Liver (tissue), 9 donors: ENCODE data around the gene KDM4C. TPM values are rescaled to one million over a fixed set of nuclear protein-coding genes. Genes with fewer than 3 reads are reported as not detected.

Experiments
- DNase-seq: peaks from one replicate; pipeline ENCODE4 v3.0.0-alpha.2; 2017; ENCODE audit warnings: low spot score
- H3K27ac ChIP-seq, 2 donors: one replicate each; pipeline ENCODE4 v1.7.0; 2013; ENCODE audit warnings: inconsistent platforms in 2 of 2, low read length in 2 of 2, control low read depth in 1 of 2, low read depth in 1 of 2, mild to moderate bottlenecking in 1 of 2
- H3K27me3 ChIP-seq, 4 donors: one replicate each; pipeline versions ENCODE4 v1.6.1 to v1.7.0; 2013; ENCODE audit warnings: low read length in 3 of 4, inconsistent platforms in 1 of 4, mild to moderate bottlenecking in 1 of 4, moderate library complexity in 1 of 4; ENCODE audit not compliant: control insufficient read depth in 4 of 4, insufficient read depth in 4 of 4
- H3K36me3 ChIP-seq, 4 donors: one replicate each; pipeline versions ENCODE4 v1.6.1 to v1.7.0; 2013; ENCODE audit warnings: low read length in 3 of 4, mild to moderate bottlenecking in 3 of 4, low read depth in 1 of 4, moderate library complexity in 1 of 4; ENCODE audit not compliant: control insufficient read depth in 4 of 4, insufficient read depth in 3 of 4
- H3K4me1 ChIP-seq, 4 donors: one replicate each; pipeline versions ENCODE4 v1.6.1 to v1.7.0; 2013; ENCODE audit warnings: low read length in 3 of 4, mild to moderate bottlenecking in 3 of 4, moderate library complexity in 1 of 4; ENCODE audit not compliant: control insufficient read depth in 4 of 4, insufficient read depth in 4 of 4
- H3K4me3 ChIP-seq, 3 donors: one replicate each; pipeline versions ENCODE4 v1.6.1 to v1.7.0; 2013; ENCODE audit warnings: low read length in 3 of 3, control low read depth in 1 of 3, low read depth in 1 of 3, mild to moderate bottlenecking in 1 of 3
- H3K9ac ChIP-seq, 2 donors: one replicate each; pipeline ENCODE4 v1.7.0; 2013; ENCODE audit warnings: low read length in 2 of 2, mild to moderate bottlenecking in 2 of 2, moderate library complexity in 2 of 2, control low read depth in 1 of 2, low read depth in 1 of 2
- H3K9me3 ChIP-seq, 4 donors: one replicate each; pipeline versions ENCODE4 v1.6.1 to v1.7.0; 2013; ENCODE audit warnings: low read length in 3 of 4; ENCODE audit not compliant: control insufficient read depth in 4 of 4
- EGR1 ChIP-seq, 2 donors: IDR thresholded peaks; 2 replicates each; pipeline ENCODE4 v1.6.1; 2016 to 2018; ENCODE audit warnings: antibody characterized with exemption in 2 of 2, low read depth in 2 of 2
- FOXA1 ChIP-seq: IDR thresholded peaks from 2 replicates; pipeline ENCODE4 v1.6.1; 2016; ENCODE audit warnings: antibody characterized with exemption
- FOXA2 ChIP-seq: IDR thresholded peaks from 2 replicates; pipeline ENCODE4 v1.6.1; 2016; ENCODE audit warnings: antibody characterized with exemption
- GABPA ChIP-seq, 2 donors: IDR thresholded peaks in 1 of 2; conservative IDR thresholded peaks in 1 of 2; 2 replicates each; pipeline ENCODE4 v1.6.1; 2016; ENCODE audit warnings: antibody characterized with exemption in 2 of 2, mild to moderate bottlenecking in 1 of 2, moderate library complexity in 1 of 2
- HNF4A ChIP-seq, 2 donors: conservative IDR thresholded peaks; 2 replicates each; pipeline ENCODE4 v1.6.1; 2016; ENCODE audit warnings: antibody characterized with exemption in 2 of 2, mild to moderate bottlenecking in 2 of 2
- HNF4G ChIP-seq: IDR thresholded peaks from 2 replicates; pipeline ENCODE4 v1.6.1; 2016; ENCODE audit warnings: antibody characterized with exemption
- JUND ChIP-seq, 2 donors: IDR thresholded peaks; 2 replicates each; pipeline ENCODE4 v1.6.1; 2016; ENCODE audit warnings: antibody characterized with exemption in 2 of 2
- NR2F2 ChIP-seq: IDR thresholded peaks from 2 replicates; pipeline ENCODE4 v1.6.1; 2016; ENCODE audit warnings: antibody characterized with exemption
- RAD21 ChIP-seq, 2 donors: IDR thresholded peaks; 2 replicates each; pipeline ENCODE4 v1.6.1; 2016; ENCODE audit warnings: antibody characterized with exemption in 2 of 2, mild to moderate bottlenecking in 2 of 2
- RXRA ChIP-seq, 2 donors: IDR thresholded peaks; 2 replicates each; pipeline ENCODE4 v1.6.1; 2017 to 2018; ENCODE audit warnings: antibody characterized with exemption in 2 of 2, mild to moderate bottlenecking in 1 of 2
- SP1 ChIP-seq: IDR thresholded peaks from 2 replicates; pipeline ENCODE4 v1.6.1; 2018; ENCODE audit warnings: antibody characterized with exemption, mild to moderate bottlenecking
- TAF1 ChIP-seq: conservative IDR thresholded peaks from 2 replicates; pipeline ENCODE4 v1.6.1; 2016; ENCODE audit warnings: antibody characterized with exemption, mild to moderate bottlenecking
- YY1 ChIP-seq: IDR thresholded peaks from 2 replicates; pipeline ENCODE4 v1.6.1; 2016; ENCODE audit warnings: antibody characterized with exemption, mild to moderate bottlenecking
- WGBS: extraction: QIAGEN DNeasy Blood & Tissue Kit; methylation state at CpG from one replicate; pipeline ENCODE4 v1.1.7; 2013; 5-methylcytosine and 5-hydroxymethylcytosine counted together
- polyA plus RNA-seq, 2 donors: library from polyadenylated mRNA; stranded (reverse) in 1 of 2; unstranded in 1 of 2; fragments of 200-250 nt in 1 of 2; fragments of >200 nt in 1 of 2; fragmentation: Nextera tagmentation in 1 of 2; extraction: Ambion mirVana in 1 of 2; gene quantifications; one replicate each; pipeline versions ENCODE4 v1.2.1 to v1.2.3, GENCODE V29; 2013 to 2015
- total RNA-seq, 2 donors: library from RNA; depleted of rRNA; stranded (reverse); fragments of >200 nt; gene quantifications; one replicate each; pipeline ENCODE4 v1.2.3, GENCODE V29; 2014
- TF ChIP-seq, protein P1 (sequence below): IDR thresholded peaks from 2 replicates; pipeline ENCODE4 v1.6.1; 2016; ENCODE audit warnings: antibody characterized with exemption
- TF ChIP-seq, protein P2 (sequence below): IDR thresholded peaks from 2 replicates; pipeline ENCODE4 v1.6.1; 2016; ENCODE audit warnings: antibody characterized with exemption, mild to moderate bottlenecking
- TF ChIP-seq, protein P3 (sequence below): IDR thresholded peaks from 2 replicates; pipeline ENCODE4 v1.6.1; 2016; ENCODE audit warnings: antibody characterized with exemption
- TF ChIP-seq, protein P4 (sequence below): fragments of 150-350 bp; IDR thresholded peaks from 2 replicates; pipeline ENCODE4 v1.5.1; 2017; ENCODE audit warnings: improper control_type of control experiment, low read depth, low read length; ENCODE audit not compliant: missing input control
- TF ChIP-seq, protein P5 (sequence below): IDR thresholded peaks from 2 replicates; pipeline ENCODE4 v1.6.1; 2016; ENCODE audit warnings: antibody characterized with exemption
- donor health status: healthy.
- donor health status: healthy.
- donor health status: healthy.
- donor health status: healthy.
- donor health status: healthy.

Gene KDM4C
- total and polyA plus RNA-seq, 4 donors = 4.3 to 40.2 (median 24.0) TPM

DNA sequence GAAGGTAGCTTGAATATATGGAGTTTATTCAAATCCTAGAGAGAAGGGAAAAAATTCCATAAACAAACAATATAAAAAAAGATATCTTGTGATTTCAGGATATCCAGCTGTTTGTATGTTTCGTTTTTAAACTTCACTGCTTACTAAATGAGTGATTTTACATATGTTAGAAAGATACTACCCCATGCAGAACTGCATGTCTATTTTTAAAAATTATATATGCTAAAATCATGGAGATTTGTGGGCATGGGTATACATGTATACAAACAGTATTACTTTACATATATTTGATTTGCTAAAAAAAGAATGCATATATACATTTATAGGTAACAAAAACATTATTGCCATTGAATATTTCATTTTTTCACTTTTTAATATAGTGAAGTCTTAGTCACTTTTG, 178.3 kb downstream of the KDM4C start:
- H3K27me3 ChIP-seq = no peaks in the 10 kb centered on the region
- no peaks in the 10 kb centered on the region for H3K9me3 ChIP-seq
- H3K4me1 ChIP-seq = peaks cover 1 to 13% (median 10%) of the 10 kb centered on the region in 4 donors
- no peak for DNase-seq
- H3K36me3 ChIP-seq = no peaks in the 10 kb centered on the region
- H3K9ac ChIP-seq = no peak overlapping the region
- no peak overlapping the region for H3K27ac ChIP-seq
- TF ChIP-seq, protein P1, sequence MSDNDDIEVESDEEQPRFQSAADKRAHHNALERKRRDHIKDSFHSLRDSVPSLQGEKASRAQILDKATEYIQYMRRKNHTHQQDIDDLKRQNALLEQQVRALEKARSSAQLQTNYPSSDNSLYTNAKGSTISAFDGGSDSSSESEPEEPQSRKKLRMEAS = no peak
- TF ChIP-seq RXRA (IDR thresholded peaks at IDR 0.05) (no peak), NR2F2 (no peak), GABPA (IDR thresholded peaks at IDR 0.05 in 1 of 2, conservative IDR thresholded peaks at IDR 0.05 in 1 of 2) (no peak), JUND (IDR thresholded peaks at IDR 0.05) (no peak), YY1 (no peak), FOXA2 (no peak), SP1 (no peak)
- TF ChIP-seq, protein P2, sequence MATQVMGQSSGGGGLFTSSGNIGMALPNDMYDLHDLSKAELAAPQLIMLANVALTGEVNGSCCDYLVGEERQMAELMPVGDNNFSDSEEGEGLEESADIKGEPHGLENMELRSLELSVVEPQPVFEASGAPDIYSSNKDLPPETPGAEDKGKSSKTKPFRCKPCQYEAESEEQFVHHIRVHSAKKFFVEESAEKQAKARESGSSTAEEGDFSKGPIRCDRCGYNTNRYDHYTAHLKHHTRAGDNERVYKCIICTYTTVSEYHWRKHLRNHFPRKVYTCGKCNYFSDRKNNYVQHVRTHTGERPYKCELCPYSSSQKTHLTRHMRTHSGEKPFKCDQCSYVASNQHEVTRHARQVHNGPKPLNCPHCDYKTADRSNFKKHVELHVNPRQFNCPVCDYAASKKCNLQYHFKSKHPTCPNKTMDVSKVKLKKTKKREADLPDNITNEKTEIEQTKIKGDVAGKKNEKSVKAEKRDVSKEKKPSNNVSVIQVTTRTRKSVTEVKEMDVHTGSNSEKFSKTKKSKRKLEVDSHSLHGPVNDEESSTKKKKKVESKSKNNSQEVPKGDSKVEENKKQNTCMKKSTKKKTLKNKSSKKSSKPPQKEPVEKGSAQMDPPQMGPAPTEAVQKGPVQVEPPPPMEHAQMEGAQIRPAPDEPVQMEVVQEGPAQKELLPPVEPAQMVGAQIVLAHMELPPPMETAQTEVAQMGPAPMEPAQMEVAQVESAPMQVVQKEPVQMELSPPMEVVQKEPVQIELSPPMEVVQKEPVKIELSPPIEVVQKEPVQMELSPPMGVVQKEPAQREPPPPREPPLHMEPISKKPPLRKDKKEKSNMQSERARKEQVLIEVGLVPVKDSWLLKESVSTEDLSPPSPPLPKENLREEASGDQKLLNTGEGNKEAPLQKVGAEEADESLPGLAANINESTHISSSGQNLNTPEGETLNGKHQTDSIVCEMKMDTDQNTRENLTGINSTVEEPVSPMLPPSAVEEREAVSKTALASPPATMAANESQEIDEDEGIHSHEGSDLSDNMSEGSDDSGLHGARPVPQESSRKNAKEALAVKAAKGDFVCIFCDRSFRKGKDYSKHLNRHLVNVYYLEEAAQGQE = no peak
- TF ChIP-seq, protein P3, sequence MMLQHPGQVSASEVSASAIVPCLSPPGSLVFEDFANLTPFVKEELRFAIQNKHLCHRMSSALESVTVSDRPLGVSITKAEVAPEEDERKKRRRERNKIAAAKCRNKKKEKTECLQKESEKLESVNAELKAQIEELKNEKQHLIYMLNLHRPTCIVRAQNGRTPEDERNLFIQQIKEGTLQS = no peak
- WGBS = 92% methylated on average over 1 of the region's 1 CpG
- no peak overlapping the region for H3K4me3 ChIP-seq

DNA sequence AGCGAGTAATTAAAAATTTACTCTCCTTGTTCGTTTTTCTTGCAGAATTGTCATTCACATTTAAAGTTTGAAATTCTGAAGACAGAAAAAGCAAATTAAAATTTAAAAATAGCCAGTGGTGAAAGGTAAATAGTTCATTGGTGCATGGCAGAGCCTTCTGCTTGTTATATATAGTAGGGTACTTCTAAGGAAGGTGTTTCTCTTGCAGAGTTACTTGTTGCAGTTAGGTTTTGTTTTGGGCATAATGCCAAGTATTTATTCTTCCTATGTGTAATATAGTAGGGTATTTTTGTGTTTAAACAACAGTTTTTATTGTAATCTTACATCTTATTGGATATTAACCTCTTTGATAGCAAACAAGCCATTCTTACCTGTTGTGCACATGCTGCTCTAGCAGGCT, 179.4 kb downstream of the KDM4C start:
- Histone ChIP-seq H3K9me3 (no peaks in the 10 kb centered on the region), H3K4me3 (no peak overlapping the region), H3K36me3 (no peaks in the 10 kb centered on the region), H3K9ac (no peak overlapping the region), H3K27ac (no peak overlapping the region), H3K4me1 (peaks cover 1 to 13% (median 10%) of the 10 kb centered on the region in 4 donors), H3K27me3 (no peaks in the 10 kb centered on the region)
- TF ChIP-seq, protein P1 = no peak
- TF ChIP-seq, protein P4, sequence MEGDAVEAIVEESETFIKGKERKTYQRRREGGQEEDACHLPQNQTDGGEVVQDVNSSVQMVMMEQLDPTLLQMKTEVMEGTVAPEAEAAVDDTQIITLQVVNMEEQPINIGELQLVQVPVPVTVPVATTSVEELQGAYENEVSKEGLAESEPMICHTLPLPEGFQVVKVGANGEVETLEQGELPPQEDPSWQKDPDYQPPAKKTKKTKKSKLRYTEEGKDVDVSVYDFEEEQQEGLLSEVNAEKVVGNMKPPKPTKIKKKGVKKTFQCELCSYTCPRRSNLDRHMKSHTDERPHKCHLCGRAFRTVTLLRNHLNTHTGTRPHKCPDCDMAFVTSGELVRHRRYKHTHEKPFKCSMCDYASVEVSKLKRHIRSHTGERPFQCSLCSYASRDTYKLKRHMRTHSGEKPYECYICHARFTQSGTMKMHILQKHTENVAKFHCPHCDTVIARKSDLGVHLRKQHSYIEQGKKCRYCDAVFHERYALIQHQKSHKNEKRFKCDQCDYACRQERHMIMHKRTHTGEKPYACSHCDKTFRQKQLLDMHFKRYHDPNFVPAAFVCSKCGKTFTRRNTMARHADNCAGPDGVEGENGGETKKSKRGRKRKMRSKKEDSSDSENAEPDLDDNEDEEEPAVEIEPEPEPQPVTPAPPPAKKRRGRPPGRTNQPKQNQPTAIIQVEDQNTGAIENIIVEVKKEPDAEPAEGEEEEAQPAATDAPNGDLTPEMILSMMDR = no peak
- TF ChIP-seq EGR1 (IDR thresholded peaks at IDR 0.05; ENCODE audit: low read depth in 2 of 2) = no peak
- TF ChIP-seq JUND (IDR thresholded peaks at IDR 0.05) = no peak
- TF ChIP-seq FOXA2 = no peak
- no peak for TF ChIP-seq RAD21 (IDR thresholded peaks at IDR 0.05)
- TF ChIP-seq HNF4G = no peak
- no peak for TF ChIP-seq SP1
- no peak for TF ChIP-seq RXRA (IDR thresholded peaks at IDR 0.05)
- TF ChIP-seq YY1 = no peak
- no peak for TF ChIP-seq TAF1
- no peak for TF ChIP-seq FOXA1
- TF ChIP-seq HNF4A (conservative IDR thresholded peaks at IDR 0.05) = no peak
- TF ChIP-seq NR2F2 = no peak
- TF ChIP-seq, protein P5, sequence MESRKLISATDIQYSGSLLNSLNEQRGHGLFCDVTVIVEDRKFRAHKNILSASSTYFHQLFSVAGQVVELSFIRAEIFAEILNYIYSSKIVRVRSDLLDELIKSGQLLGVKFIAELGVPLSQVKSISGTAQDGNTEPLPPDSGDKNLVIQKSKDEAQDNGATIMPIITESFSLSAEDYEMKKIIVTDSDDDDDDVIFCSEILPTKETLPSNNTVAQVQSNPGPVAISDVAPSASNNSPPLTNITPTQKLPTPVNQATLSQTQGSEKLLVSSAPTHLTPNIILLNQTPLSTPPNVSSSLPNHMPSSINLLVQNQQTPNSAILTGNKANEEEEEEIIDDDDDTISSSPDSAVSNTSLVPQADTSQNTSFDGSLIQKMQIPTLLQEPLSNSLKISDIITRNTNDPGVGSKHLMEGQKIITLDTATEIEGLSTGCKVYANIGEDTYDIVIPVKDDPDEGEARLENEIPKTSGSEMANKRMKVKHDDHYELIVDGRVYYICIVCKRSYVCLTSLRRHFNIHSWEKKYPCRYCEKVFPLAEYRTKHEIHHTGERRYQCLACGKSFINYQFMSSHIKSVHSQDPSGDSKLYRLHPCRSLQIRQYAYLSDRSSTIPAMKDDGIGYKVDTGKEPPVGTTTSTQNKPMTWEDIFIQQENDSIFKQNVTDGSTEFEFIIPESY = no peak
- TF ChIP-seq, protein P3 = no peak
- DNase-seq = no peak
- WGBS = 97% methylated on average over 2 of the region's 2 CpGs
